ENCODE data around the gene ARL5B.

DNA sequence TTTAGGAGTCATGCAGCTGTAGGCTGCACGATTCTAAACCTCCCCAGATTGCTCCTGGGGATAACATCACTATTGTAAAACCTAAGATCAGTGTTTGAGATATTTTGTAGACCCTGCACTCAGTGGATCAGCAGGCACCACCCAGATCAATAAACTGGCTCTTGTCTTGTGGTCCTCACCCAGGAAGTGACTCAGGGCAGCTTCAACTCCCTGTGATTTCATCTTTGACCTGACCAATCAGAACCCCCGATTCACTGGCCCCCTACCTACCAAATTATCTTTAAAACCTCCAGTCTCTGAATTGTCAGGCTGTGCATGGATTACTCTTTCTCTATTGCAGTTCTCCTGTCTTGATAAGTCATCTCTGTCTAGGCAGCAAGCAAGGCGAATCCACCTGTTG lies 25.7 kb downstream of the ARL5B start:
- TF ChIP-seq, protein P1, sequence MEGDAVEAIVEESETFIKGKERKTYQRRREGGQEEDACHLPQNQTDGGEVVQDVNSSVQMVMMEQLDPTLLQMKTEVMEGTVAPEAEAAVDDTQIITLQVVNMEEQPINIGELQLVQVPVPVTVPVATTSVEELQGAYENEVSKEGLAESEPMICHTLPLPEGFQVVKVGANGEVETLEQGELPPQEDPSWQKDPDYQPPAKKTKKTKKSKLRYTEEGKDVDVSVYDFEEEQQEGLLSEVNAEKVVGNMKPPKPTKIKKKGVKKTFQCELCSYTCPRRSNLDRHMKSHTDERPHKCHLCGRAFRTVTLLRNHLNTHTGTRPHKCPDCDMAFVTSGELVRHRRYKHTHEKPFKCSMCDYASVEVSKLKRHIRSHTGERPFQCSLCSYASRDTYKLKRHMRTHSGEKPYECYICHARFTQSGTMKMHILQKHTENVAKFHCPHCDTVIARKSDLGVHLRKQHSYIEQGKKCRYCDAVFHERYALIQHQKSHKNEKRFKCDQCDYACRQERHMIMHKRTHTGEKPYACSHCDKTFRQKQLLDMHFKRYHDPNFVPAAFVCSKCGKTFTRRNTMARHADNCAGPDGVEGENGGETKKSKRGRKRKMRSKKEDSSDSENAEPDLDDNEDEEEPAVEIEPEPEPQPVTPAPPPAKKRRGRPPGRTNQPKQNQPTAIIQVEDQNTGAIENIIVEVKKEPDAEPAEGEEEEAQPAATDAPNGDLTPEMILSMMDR (IDR thresholded peaks at IDR 0.05) = no peak
- TF ChIP-seq POLR2AphosphoS5 (IDR thresholded peaks at IDR 0.05; ENCODE audit: low read depth, low read length) = no peak
- TF ChIP-seq, protein P2, sequence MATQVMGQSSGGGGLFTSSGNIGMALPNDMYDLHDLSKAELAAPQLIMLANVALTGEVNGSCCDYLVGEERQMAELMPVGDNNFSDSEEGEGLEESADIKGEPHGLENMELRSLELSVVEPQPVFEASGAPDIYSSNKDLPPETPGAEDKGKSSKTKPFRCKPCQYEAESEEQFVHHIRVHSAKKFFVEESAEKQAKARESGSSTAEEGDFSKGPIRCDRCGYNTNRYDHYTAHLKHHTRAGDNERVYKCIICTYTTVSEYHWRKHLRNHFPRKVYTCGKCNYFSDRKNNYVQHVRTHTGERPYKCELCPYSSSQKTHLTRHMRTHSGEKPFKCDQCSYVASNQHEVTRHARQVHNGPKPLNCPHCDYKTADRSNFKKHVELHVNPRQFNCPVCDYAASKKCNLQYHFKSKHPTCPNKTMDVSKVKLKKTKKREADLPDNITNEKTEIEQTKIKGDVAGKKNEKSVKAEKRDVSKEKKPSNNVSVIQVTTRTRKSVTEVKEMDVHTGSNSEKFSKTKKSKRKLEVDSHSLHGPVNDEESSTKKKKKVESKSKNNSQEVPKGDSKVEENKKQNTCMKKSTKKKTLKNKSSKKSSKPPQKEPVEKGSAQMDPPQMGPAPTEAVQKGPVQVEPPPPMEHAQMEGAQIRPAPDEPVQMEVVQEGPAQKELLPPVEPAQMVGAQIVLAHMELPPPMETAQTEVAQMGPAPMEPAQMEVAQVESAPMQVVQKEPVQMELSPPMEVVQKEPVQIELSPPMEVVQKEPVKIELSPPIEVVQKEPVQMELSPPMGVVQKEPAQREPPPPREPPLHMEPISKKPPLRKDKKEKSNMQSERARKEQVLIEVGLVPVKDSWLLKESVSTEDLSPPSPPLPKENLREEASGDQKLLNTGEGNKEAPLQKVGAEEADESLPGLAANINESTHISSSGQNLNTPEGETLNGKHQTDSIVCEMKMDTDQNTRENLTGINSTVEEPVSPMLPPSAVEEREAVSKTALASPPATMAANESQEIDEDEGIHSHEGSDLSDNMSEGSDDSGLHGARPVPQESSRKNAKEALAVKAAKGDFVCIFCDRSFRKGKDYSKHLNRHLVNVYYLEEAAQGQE (IDR thresholded peaks at IDR 0.05; ENCODE audit: insufficient read depth in 1 of 2, low read depth in 2 of 2, low read length in 1 of 2) = no peak
- TF ChIP-seq SIN3A (IDR thresholded peaks at IDR 0.05; ENCODE audit: borderline replicate concordance, insufficient read depth, low read depth, low read length) = no peak
